NCI-H524 (cell line): ENCODE data around the gene SEMA6D.

Experiments
- DNase-seq, 2 experiments: peaks; one replicate each; lab custom pipeline; 2025; lab: John Stamatoyannopoulos, UW

Gene SEMA6D

GRCh38 chr15:47717036-47717612 lies at the start of gene SEMA6D:
Gene SEMA6D, plus strand, starts transcription at chr15:47717505. Its CDS starts 42,294 bp downstream, at chr15:47759799.
- DNase-seq, result peak; percentile 77 to 93

DNA sequence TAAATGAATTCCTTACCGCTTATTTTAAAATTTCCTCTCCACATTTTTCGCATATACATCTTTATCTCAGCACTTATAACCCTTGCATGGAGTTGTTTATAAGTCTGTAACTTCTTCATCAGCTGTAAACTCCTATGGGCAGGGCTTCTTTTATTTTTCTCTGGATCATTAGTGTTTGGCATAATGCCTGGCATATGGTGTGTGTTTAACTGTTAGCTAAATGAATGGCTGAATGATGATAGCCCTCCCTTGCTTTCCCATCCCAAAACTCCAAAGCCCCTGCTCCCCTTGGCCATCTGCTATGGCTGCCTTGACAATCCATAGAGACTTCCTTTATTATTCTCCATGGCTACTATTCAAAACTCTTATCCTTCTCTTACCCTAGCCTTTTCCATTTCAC lies 48.1 kb upstream of the SEMA6D start:
- DNase-seq, result peak; percentile 79 to 95

DNA sequence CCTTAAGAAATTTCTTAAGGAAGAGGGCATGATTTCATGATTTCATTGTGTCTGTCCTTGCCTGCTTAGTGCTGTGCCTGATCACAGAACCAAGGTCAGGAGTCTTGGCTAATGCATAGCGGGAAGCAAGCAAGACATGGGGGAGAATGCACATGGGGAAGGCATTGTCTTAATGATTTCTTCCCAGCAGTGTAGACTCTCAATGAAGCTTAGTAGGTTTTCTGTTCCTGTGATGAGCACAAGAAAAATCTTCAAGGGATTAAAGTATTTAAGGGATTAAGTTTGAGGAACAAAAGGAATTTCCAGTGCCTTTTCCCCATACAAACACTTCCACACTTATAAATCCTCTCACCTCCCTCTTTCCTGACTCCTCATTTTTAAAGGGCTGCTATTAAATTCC lies 46.9 kb upstream of the SEMA6D start:
- peak; percentile 80 to 96 for DNase-seq

- no peak for DNase-seq
These were observed 44.0 kb upstream of the SEMA6D start for GRCh38 chr15:47673232-47673761.

- peak; percentile 94 to 99 for DNase-seq
These were observed 42.6 kb upstream of the SEMA6D start for GRCh38 chr15:47674586-47675232.

DNA sequence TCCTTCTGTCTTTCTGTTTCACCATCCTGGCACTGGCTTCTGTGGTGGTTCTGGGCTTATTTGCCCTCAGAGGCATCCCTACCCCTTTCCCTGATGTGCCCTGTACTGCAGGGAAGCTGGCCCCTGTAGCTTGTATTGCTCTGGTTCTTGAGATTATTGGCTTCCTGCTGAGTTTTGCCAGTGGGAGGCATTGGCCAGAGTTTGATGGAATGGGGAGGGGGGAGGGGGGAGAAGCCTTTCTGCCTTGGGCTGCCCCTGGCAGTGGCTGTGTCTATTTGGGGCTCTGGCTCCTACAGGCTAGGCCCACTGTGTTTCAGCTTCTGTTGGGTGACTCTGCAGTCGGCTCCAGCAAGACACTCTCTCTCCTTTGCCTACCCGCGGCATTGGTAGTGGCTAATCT lies 41.6 kb upstream of the SEMA6D start:
- DNase-seq, result no peak

DNA sequence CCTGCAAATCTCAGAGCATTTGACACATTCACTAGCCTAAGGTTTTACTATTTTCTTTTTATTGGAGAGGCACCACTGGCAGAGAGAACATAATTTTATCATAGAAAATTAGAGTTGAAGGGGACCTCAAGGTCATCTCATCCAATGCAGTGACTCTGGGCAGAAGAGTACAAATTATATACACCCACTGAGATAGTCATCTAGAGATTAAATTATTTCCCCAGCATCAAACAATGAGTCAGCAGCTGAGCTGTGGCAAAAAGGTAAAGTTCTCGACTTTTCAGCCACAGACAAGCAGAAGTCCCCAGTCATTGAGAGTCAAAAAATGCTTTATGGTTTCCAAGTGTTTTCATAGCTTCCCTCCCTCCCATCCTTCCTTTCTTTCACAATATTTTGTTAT lies 39.3 kb upstream of the SEMA6D start:
- no peak for DNase-seq

- DNase-seq, result no peak
These were observed 34.6 kb upstream of the SEMA6D start for GRCh38 chr15:47682661-47683060.

DNA sequence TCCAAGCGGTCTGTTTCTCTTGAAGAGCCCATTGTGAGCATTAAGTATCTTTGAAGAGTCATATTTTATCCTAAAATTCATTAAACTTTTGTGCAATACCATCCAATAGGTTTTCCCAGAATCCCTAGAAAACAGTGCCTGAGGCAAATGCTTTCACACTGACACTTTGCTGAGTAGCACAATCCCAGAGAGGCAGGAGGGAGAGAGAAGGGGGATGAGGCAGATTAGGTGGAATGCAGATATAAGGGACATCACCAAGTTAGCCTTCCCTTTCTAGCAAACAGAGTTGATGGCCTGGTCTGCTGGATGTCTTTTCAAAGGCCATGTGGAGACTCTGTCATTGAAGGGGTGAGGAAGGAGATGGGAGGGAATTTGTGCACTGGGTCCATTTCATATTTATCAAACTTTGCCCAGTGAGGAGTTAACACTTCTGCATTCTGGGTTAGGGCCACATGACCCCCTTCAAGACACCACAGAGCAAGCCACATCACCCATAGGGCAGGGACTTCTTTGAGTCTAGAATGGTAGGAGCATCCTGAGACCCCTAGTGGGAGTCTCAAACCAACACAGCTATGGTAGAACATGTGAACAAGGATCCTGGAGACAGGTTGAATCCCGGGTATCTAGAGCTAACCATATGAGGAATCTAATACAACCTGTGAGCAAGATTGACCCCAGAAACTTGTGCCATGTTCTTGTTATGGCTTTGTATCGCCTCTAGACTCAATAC lies 32.0 kb upstream of the SEMA6D start:
- peak in 1 of 2 experiments; percentile 8 for DNase-seq

DNA sequence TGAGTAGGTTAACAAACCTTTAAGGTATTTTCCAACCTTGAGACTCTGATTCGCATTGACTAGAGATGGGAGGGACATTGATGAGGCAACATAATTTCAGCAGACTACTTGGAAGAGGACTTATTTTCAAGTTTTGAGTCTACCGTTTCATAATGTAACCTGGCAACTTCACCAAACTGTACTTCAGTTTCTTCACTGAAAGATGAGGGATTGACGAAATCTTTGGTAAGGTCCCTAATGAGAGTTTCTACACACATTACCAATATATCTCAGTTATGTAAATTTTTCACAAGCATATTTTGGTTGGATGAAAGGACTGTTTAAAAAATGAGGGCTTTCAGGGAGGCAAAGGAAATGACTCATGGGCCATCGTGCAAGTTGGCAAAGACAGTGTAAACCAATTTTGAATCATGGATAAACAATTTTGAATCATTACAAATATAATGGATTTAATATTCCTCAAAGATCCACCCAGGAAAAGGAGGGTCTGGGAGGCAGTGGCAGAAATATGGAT lies 28.7 kb upstream of the SEMA6D start:
- DNase-seq, result no peak

DNA sequence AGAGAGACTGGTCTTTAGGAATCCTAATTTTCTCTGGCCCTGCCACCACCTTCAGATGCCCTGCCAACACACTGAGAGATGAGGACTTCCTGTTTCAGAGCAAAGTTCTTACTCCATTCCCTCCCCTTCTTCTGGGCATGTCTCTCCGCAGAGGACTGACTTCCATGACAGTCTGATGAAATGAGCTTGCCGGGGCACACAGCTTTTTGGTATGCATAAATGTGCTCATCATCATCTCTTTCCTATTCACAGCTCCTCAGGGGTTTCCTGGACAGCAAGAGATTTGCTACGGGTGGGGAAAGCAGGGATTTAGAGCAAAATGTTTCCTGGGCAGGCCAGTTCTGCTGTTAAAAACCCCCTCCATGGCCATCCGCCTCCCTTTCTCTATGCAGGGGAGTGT lies 27.6 kb upstream of the SEMA6D start:
- no peak for DNase-seq

- no peak for DNase-seq
These were observed 25.4 kb upstream of the SEMA6D start for GRCh38 chr15:47691882-47692281.

DNA sequence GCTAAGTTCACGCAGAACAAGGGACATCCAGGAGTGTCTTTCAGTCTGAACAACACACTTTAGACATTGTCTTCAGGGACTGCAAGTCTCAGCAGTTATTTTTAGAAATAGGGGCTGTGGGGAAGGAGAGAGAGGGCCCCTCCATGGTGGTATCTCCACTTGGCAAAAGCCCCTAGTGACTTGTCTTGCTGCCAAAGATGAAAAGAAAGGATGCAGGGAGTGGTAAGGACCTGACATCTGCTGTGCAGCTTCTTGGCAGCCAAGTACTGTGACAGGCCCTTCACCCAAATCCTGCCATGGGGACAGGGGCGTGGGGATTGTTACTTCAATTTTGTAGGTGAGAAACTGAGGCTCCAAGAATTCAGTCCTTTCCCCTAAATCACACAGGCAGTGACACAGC lies 21.0 kb upstream of the SEMA6D start:
- DNase-seq, result no peak

GRCh38 chr15:47705281-47705997 lies 11.9 kb upstream of the SEMA6D start:
- DNase-seq, result no peak

DNA sequence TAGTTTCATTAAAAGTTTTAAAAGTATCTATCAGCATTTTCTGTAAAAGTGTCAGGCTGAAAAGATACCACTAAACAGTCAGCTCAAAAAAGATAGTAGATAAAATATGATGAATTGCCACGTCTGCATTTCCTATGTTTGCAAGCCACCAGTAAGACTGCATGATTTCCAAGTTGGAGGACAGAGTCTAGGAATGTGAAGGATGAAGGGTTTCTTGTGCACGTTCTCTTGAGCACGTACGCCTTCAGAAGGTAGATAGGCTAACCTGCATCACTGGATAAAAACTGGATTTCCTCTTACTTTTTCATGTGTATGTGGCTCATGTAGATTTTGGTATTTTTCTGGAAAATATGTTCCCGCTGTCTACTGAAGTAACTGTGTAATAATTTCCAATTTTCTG lies 9.9 kb upstream of the SEMA6D start:
- DNase-seq, result no peak

DNA sequence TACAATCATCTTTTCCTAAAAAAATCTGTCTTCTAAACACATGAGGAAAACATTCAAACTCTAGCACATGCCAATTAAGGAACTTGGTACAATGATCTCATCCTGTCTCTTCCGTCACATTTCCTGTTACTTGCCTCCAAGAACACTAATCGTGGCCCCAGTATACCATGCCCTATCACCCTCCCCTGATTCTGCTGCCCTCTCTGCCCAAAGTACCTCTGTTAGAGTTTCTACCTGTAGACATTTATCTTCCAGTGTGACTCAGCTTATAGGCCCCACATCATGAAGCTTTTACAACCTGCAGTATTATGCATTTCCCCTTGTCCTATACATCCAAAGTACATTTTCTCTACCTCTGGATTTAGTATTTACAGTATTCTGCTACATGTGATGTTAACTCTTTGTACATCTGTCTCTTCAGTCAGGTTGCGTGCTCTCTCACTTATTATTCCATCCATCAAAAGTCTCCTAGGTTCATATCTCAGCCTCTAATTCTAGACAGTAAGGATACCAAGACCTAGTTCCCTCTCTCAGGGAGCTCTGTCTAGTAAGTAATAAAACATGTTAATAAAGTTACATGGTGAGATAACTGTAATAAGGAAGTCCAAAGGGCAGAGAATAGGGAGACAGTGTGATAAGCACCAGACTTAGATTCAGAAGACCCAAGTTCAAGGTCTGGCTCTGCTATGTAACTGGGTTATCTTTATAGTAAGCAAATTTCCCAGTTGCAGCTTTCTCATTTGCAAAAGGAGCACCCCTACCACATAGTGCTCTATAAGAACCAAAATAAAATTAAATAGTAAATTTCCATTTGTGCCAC lies 8.9 kb upstream of the SEMA6D start:
- DNase-seq, result no peak

DNA sequence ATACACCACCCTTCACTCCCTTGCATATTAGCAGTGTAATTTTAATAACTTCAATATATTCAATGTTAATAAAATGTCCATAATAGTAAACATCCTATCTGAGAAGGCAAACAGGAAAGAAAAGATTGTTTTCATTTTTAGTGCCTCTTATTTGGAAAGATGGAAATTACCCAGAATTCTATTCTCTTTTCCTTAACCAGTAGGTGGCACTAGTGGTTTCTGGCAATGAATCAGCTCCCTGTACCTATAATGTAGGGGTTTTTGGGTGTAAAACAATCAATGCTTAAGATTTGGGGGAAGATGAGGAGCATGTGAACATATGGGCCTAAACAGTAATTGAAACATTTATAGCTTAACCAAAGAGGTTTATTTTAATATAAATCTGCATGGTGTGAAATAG lies 5.7 kb upstream of the SEMA6D start:
- peak in 1 of 2 experiments; percentile 66 for DNase-seq

DNA sequence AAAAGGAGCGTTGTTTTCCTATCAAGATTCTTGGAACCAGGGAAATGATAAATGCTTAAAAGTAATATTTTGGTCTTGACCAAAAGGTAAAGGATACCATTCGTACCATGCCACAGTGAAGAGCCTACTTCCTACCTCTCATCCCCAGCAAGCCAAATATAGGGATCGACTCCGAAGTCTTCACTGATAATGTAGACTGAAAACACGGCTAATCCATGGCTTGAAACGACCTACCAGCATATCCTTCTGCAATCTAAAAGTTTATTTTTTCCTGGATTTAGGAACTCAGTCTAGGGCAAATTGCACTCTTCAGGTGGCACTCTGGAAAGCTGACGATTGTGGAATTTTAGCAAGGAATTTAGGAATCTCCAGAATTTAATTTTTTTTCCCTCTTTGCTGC lies 1.9 kb upstream of the SEMA6D start:
- DNase-seq, result no peak

DNA sequence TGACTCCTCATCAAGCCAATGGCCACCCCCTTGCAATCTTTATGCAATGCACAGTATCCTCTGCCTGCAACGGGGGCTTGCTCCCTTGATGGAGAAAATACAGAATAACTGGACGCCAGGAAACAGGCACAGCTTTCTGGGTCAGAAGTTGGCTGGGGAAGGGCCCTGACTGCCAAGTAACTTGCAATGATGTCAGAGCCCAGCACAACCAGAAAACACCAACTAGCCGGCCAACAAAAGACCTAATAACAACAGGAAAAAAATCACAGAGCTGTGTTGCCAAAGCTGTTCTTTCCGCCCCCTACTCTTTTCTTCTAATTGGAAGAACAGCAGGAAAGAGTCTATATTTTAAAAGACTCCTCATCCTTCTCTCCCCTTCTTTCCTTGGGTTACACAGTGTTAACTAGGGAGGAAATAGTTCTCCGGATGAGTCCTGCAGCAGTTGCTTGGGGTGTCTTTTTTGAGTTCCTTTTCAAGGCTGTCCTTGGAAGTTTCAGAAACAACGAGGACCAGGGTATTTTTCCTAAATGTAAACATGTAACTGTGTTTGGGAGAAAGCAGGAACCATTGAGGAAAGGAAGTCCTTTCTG lies 1.4 kb upstream of the SEMA6D start:
- DNase-seq, result no peak

DNA sequence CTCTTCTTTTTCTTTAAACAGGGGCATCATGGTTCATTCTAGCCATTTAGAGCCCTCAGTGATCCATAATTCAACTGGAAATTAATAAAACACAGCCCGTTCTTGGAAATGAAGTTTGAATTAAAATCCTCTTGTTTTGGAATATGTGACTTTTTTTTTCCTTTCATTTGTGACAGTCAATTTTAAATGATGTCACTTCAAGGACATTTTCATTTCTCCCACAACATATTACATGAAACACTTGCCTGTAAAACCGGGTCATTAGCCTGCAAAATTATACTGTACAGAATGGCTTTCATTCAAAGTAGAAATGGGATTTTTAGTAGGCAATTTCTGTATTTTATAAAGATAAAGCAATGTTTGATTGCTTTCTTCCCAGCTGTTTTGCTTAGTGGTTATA lies 789 bp upstream of the SEMA6D start:
- no peak for DNase-seq
